H9 (cell line): ENCODE data around the gene CALHM3. TPM values are rescaled to one million over a fixed set of nuclear protein-coding genes. Genes with fewer than 3 reads are reported as not detected.
A peak's percentile ranks its signal among the peaks of the same experiment; 100 is the strongest.

Experiments used
- DNase-seq: peaks from one replicate; pipeline ENCODE4 v3.0.0-alpha.2; 2017
- H2AFZ ChIP-seq: one replicate; pipeline ENCODE4 v1.6.1; 2013; ENCODE audit warnings: mild to moderate bottlenecking, low read length, control low read depth, moderate library complexity
- H2AK5ac ChIP-seq: 2 replicates; pipeline ENCODE4 v1.6.1; 2013; ENCODE audit warnings: low read length, control low read depth, mixed read lengths; ENCODE audit not compliant: insufficient read length
- H2BK120ac ChIP-seq: one replicate; pipeline ENCODE4 v1.6.1; 2013; ENCODE audit warnings: low read depth, mild to moderate bottlenecking, low read length, control low read depth, inconsistent platforms; ENCODE audit not compliant: poor library complexity, severe bottlenecking
- H2BK12ac ChIP-seq: 2 replicates; pipeline ENCODE4 v1.6.1; 2013; ENCODE audit warnings: low read length, control low read depth, mixed read lengths, low read depth; ENCODE audit not compliant: insufficient read length
- H2BK15ac ChIP-seq: 2 replicates; pipeline ENCODE4 v1.6.1; 2013; ENCODE audit warnings: low read depth, low read length, control low read depth
- H2BK20ac ChIP-seq: one replicate; pipeline ENCODE4 v1.6.1; 2013; ENCODE audit warnings: low read depth, mild to moderate bottlenecking, low read length, control low read depth, inconsistent platforms; ENCODE audit not compliant: poor library complexity, severe bottlenecking
- H2BK5ac ChIP-seq: 2 replicates; pipeline ENCODE4 v1.6.1; 2013; ENCODE audit warnings: low read length, control low read depth, mixed read lengths; ENCODE audit not compliant: insufficient read length
- H3K14ac ChIP-seq: 2 replicates; pipeline ENCODE4 v1.6.1; 2013; ENCODE audit warnings: low read length, control low read depth; ENCODE audit not compliant: insufficient read depth
- H3K18ac ChIP-seq: 2 replicates; pipeline ENCODE4 v1.6.1; 2013; ENCODE audit warnings: low read depth, mild to moderate bottlenecking, mixed read lengths, low read length, control low read depth; ENCODE audit not compliant: insufficient read length
- H3K23ac ChIP-seq: 2 replicates; pipeline ENCODE4 v1.6.1; 2013; ENCODE audit warnings: low read length, control low read depth, mixed read lengths, low read depth; ENCODE audit not compliant: insufficient read length
- H3K23me2 ChIP-seq: 2 replicates; pipeline ENCODE4 v1.6.1; 2013; ENCODE audit warnings: low read depth, mild to moderate bottlenecking, mixed read lengths, low read length, control low read depth; ENCODE audit not compliant: insufficient read length, poor library complexity, severe bottlenecking
- H3K27ac ChIP-seq: 2 replicates; pipeline ENCODE4 v1.5.1; 2013; ENCODE audit warnings: low read length, control low read depth, mixed read lengths, low read depth; ENCODE audit not compliant: insufficient read length
- H3K27me3 ChIP-seq: 2 replicates; pipeline ENCODE4 v1.6.1; 2013; ENCODE audit warnings: low read length, control low read depth, inconsistent platforms; ENCODE audit not compliant: insufficient read depth
- H3K4ac ChIP-seq: 2 replicates; pipeline ENCODE4 v1.6.1; 2013; ENCODE audit warnings: low read depth, mild to moderate bottlenecking, control low read depth, inconsistent platforms, low read length, moderate library complexity
- H3K4me1 ChIP-seq: 2 replicates; pipeline ENCODE4 v1.6.1; 2013; ENCODE audit warnings: low read length, control low read depth, inconsistent platforms; ENCODE audit not compliant: insufficient read depth
- H3K4me2 ChIP-seq: 2 replicates; pipeline ENCODE4 v1.6.1; 2013; ENCODE audit warnings: low read length, control low read depth, mixed read lengths; ENCODE audit not compliant: insufficient read length, insufficient read depth
- H3K56ac ChIP-seq: 2 replicates; pipeline ENCODE4 v1.6.1; 2013; ENCODE audit warnings: low read depth, mild to moderate bottlenecking, mixed read lengths, low read length, control low read depth; ENCODE audit not compliant: insufficient read length
- H3K79me1 ChIP-seq: 2 replicates; pipeline ENCODE4 v1.6.1; 2013; ENCODE audit warnings: low read depth, mild to moderate bottlenecking, moderate library complexity, low read length, control low read depth, inconsistent platforms; ENCODE audit not compliant: insufficient read depth, poor library complexity, severe bottlenecking
- H3K79me2 ChIP-seq: 2 replicates; pipeline ENCODE4 v1.6.1; 2013; ENCODE audit warnings: low read length, control low read depth, inconsistent platforms; ENCODE audit not compliant: insufficient read depth
- H3K9ac ChIP-seq: 2 replicates; pipeline ENCODE4 v1.6.1; 2013; ENCODE audit warnings: low read length, control low read depth, mixed read lengths; ENCODE audit not compliant: insufficient read length; ENCODE audit errors: extremely low read depth
- H3K9me3 ChIP-seq: one replicate; pipeline ENCODE4 v1.6.1; 2013; ENCODE audit warnings: low read depth, low read length, inconsistent platforms; ENCODE audit not compliant: control insufficient read depth
- H3T11ph ChIP-seq: one replicate; pipeline ENCODE4 v1.6.1; 2013; ENCODE audit warnings: mild to moderate bottlenecking, low read length, control low read depth, inconsistent platforms
- H4K20me1 ChIP-seq: one replicate; pipeline ENCODE4 v1.6.1; 2013; ENCODE audit not compliant: control insufficient read depth, insufficient read length, insufficient read depth
- H4K5ac ChIP-seq: 2 replicates; pipeline ENCODE4 v1.6.1; 2013; ENCODE audit warnings: low read depth, mild to moderate bottlenecking, mixed read lengths, low read length, control low read depth; ENCODE audit not compliant: insufficient read length
- H4K8ac ChIP-seq: replicated peaks from 2 replicates; pipeline ENCODE4 v1.6.1; 2013; ENCODE audit warnings: low read length, control low read depth, mixed read lengths, low read depth; ENCODE audit not compliant: insufficient read length
- H4K91ac ChIP-seq: 2 replicates; pipeline ENCODE4 v1.6.1; 2013; ENCODE audit warnings: low read depth, mild to moderate bottlenecking, moderate library complexity, mixed read lengths, low read length, control low read depth; ENCODE audit not compliant: insufficient read length
- H3K27ac Mint-ChIP-seq, 3 experiments: 2 replicates in 2 of 3; 3 replicates in 1 of 3; pipeline ENCODE4 v1.8.0; 2020 to 2021; ENCODE audit warnings: mixed read lengths in 3 of 3, mild to moderate bottlenecking in 1 of 3, moderate library complexity in 1 of 3
- H3K27me3 Mint-ChIP-seq: 2 replicates; pipeline ENCODE4 v1.8.0; 2021; ENCODE audit warnings: low read depth, mild to moderate bottlenecking, moderate library complexity, mixed read lengths
- H3K36me3 Mint-ChIP-seq, 3 experiments: 2 replicates in 2 of 3; 3 replicates in 1 of 3; pipeline ENCODE4 v1.8.0; 2020 to 2021; ENCODE audit warnings: low read depth in 3 of 3, mixed read lengths in 3 of 3; ENCODE audit not compliant: insufficient read depth in 1 of 3
- H3K4me1 Mint-ChIP-seq, 2 experiments: 2 replicates each; pipeline ENCODE4 v1.8.0; 2020; ENCODE audit warnings: mixed read lengths in 2 of 2
- H3K4me3 Mint-ChIP-seq, 2 experiments: 2 replicates in 1 of 2; 3 replicates in 1 of 2; pipeline ENCODE4 v1.8.0; 2020 to 2021; ENCODE audit warnings: mild to moderate bottlenecking in 2 of 2, mixed read lengths in 2 of 2, moderate library complexity in 1 of 2
- H3K9me3 Mint-ChIP-seq, 2 experiments: 2 replicates in 1 of 2; 3 replicates in 1 of 2; pipeline ENCODE4 v1.8.0; 2020; ENCODE audit warnings: mild to moderate bottlenecking in 2 of 2, mixed read lengths in 2 of 2, moderate library complexity in 1 of 2
- CTCF ChIP-seq: fragments of 200-600 bp; sonication (generic); conservative IDR thresholded peaks from 3 replicates; pipeline ENCODE4 v1.8.0; 2021; ENCODE audit warnings: antibody characterized with exemption, mild to moderate bottlenecking
- WGBS: extraction: QIAGEN DNeasy Blood & Tissue Kit; methylation state at CpG from one replicate; pipeline ENCODE4 v1.1.7; 2013; ENCODE audit warnings: missing lambda C conversion rate, low lambda C conversion rate, mixed read lengths; ENCODE audit not compliant: insufficient read length; ENCODE audit errors: extremely low coverage; 5-methylcytosine and 5-hydroxymethylcytosine counted together
- total RNA-seq: library from RNA; stranded (reverse); gene quantifications from 2 replicates; pipeline ENCODE4 v1.2.1, GENCODE V29; 2021

Gene CALHM3
- total RNA-seq, 1 experiment from 2014 or later: not detected

DNA sequence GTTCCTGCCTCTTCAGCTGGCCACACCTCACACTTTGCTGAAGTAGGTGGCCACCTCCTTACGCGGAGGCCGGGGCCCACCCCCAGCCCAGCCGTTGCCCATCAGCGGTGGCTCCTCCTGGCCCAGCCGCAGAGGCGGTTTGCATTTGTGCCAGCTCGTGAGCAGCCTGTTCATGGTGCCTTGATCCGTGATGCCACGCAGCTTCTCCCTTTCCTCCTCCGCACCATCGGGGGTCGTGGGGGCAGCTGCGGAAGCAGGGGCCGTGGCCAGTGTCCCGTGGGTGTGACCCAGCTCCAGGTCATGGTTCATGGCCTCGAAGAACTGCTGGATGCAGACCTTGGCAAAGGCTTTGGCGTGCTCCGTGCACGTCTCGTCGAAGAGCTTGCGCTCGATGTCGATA lies 23.8 kb downstream of the CALHM3 start:
- Mint-ChIP-seq H3K9me3 (no peaks in the 10 kb centered on the region), H3K27ac (no peak overlapping the region), H3K27me3 (no peaks in the 10 kb centered on the region; the same call in 1 of the 2 replicates), H3K4me1 (peaks cover 8 to 19% of the 10 kb centered on the region in 2 experiments), H3K36me3 (0 out of 7 replicates have a peak, but pooled peaks cover 0 to 2% (median 0%) of the 10 kb centered on the region in 3 experiments), H3K4me3 (no peak overlapping the region)
- H3K4me2 ChIP-seq: no peak overlapping the region
- no peak overlapping the region for H2BK15ac ChIP-seq
- no peaks in the 10 kb centered on the region for H4K20me1 ChIP-seq
- H3K23me2 ChIP-seq: no peaks in the 10 kb centered on the region
- no peak overlapping the region for H3K14ac ChIP-seq
- H3K23ac ChIP-seq: no peak overlapping the region
- no peak overlapping the region for H2AK5ac ChIP-seq
- H4K5ac ChIP-seq: no peak overlapping the region
- H3K4ac ChIP-seq: no peak overlapping the region
- no peak overlapping the region for H3K27ac ChIP-seq
- H4K91ac ChIP-seq: no peak overlapping the region
- no peak overlapping the region for H3K18ac ChIP-seq
- no peaks in the 10 kb centered on the region for H3K79me1 ChIP-seq
- TF ChIP-seq CTCF: no peak
- H3K4me1 ChIP-seq: no peaks in the 10 kb centered on the region; the same call in 1 of the 2 replicates
- H3K27me3 ChIP-seq: no peaks in the 10 kb centered on the region
- no peaks in the 10 kb centered on the region for H3K79me2 ChIP-seq
- WGBS: no CpG with 5 or more reads among the region's 25 CpGs
- H2BK12ac ChIP-seq: no peak overlapping the region
- no peaks in the 10 kb centered on the region for H3K9me3 ChIP-seq
- H2BK5ac ChIP-seq: no peak overlapping the region
- no peak overlapping the region for H2BK20ac ChIP-seq
- H2AFZ ChIP-seq: no peak overlapping the region
- DNase-seq: peak; percentile 23
- H4K8ac ChIP-seq: no peak overlapping the region
- H2BK120ac ChIP-seq: no peak overlapping the region
- no peak overlapping the region for H3T11ph ChIP-seq
- H3K56ac ChIP-seq: no peak overlapping the region
- no peak overlapping the region for H3K9ac ChIP-seq
